ENCODE measurements around the gene TBL1XR1.
A peak's percentile ranks its signal among the peaks of the same experiment; 100 is the strongest.

The TBL1XR1 gene

GRCh38 chr3:177197041-177197726, at the start of gene TBL1XR1:
Gene TBL1XR1, minus strand, starts transcription at chr3:177197482. Its CDS starts 132,505 bp downstream, at chr3:177064977.
- peak; percentile 91 to 92 for DNase-seq

GRCh38 chr3:177245250-177245649, 48.0 kb upstream of the TBL1XR1 start:
- DNase-seq, result no peak

- no peak for DNase-seq
These were observed 47.3 kb upstream of the TBL1XR1 start for GRCh38 chr3:177244606-177245005.

DNA sequence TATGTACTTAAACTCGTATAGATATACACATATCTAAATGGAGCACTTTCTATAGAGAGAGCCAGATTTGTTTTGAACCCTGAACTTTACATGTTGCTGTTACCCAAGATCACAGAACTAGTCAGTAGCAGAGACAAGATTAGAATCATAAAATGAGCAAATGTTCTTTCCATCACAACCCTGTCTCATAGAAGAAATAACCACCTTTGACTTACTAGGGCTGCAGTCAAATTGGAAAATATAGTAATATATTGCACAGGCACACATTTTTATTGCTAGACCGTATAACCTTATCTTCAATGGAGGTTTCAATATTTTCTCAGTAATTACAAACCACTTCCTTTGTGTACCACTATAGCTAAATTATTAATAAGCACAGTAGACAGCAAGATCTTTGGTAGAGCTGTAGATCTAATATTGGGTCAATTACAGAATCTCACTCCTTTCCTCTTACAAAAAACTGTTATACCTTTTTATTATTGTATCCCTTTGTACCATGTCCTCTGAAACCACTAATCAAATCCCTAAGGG, 41.5 kb upstream of the TBL1XR1 start:
- DNase-seq, result no peak

GRCh38 chr3:177237206-177237605, 39.9 kb upstream of the TBL1XR1 start:
- no peak for DNase-seq

DNA sequence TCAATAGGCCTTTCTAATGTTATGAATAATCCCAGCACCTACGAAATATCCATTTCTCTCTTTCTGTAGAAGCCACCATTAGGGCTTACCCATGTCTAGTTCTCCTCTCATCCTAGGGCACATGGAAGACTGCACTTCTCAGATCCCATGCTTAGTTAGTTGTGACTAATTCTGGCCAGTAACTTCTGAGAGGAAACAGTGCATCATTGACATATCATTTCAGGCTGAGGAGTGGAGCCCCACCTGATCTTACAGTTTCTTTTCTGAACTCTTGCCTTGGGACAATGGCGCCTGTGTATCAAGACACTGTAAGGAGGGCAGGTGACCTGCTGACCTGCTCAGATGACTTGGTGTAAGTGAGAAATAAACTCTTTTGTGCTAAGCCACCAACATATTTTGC, 39.4 kb upstream of the TBL1XR1 start:
- DNase-seq, result no peak

DNA sequence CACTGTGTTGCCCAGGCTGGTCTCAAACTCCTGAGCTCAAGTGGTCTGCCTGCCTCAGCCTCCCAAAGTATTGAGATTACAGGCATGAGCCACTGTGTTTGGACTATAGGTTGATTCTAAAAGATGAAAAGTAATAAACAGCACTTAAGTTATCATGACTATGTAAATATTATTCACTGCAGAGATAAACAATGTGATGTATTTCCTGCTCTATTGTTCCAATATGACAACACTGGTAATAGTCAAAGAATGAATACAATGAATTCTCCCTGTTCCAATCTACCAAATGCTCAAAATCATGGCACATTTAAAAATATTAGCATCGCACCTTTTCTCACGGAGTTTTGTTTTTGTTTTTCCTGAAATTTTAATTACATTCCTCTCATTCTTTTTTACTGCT, 36.8 kb upstream of the TBL1XR1 start:
- DNase-seq, result no peak

DNA sequence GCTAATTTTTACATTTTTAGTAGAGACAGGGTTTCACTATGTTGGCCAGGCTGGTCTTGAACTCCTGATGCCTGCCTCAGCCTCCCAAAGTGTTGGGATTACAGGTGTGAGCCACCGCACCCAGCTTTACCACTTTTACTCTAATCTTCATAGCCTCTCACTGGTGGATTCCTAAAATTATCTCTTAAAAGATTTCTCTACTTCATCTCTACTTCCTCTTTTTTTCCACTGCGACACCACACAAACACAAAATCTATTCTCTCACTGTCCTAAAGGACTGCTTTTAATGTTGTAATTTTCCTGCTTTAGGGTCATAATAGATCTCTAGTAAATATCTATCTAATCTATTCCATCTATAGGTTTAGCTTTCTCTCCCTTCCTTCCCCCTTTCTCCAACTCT, 34.0 kb upstream of the TBL1XR1 start:
- DNase-seq, result no peak

GRCh38 chr3:177230641-177231040, 33.4 kb upstream of the TBL1XR1 start:
- no peak for DNase-seq

- DNase-seq, result no peak
These were observed 32.5 kb upstream of the TBL1XR1 start for GRCh38 chr3:177229791-177230190.

GRCh38 chr3:177228601-177229190, 31.4 kb upstream of the TBL1XR1 start:
- no peak for DNase-seq

DNA sequence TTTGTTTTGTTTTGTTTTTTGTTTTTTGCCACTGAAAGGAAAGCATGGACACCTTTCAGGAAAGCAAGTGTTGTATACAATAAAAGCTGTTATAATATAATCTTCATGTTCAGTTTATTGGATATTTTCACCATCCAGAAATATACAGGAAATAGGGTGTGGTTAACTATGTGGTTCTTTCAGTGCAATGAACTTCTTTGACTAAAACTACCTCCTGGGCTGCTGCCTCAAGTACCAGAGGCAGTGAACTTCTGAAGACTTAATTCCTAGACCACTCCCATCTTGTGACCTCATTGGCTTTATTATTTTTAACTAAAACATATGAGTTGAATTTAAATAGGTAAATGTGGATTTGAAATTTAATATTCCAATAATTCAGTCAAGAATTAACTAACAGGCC, 27.1 kb upstream of the TBL1XR1 start:
- peak in 1 of 2 donors; percentile 7 for DNase-seq

- no peak for DNase-seq
These were observed 24.5 kb upstream of the TBL1XR1 start for GRCh38 chr3:177221744-177222143.

- no peak for DNase-seq
These were observed 23.1 kb upstream of the TBL1XR1 start for GRCh38 chr3:177220136-177220974.

DNA sequence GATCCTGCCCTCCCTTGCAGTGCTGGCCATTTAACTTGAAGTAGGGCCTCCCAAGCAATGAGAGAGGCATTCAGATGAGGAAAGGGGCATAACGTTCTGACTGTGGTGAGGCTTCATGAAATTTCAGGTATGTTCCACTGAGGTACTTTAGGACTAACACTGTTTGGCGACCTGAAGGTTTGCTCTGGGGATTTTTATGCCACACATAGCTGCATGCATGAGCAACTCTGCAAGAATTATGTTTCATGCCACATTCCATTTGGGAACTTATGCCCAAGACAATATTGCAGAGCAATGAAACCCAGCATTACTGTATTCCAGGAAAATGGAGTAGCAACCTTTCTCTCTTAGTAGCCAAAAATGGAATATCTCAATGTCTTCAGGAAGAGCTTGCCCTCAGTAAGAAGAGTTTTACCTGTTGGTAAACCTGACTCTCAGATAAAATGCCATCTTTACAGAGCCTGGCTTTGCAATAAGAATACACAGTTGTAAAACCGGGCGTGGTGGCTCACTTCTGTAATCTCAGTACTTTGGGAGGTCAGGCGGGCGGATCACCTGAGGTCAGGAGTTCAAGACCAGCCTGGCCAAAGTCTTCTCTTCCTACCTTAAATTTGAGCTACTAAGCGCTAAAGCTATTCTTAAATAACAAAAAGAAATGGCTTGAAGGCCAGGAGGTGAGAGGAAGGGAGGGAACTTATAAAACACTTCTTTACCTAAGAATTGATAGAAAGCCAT, 16.7 kb upstream of the TBL1XR1 start:
- no peak for DNase-seq

GRCh38 chr3:177212756-177213155, 15.5 kb upstream of the TBL1XR1 start:
- no peak for DNase-seq

- DNase-seq, result no peak
These were observed 15.0 kb upstream of the TBL1XR1 start for GRCh38 chr3:177212278-177212610.

DNA sequence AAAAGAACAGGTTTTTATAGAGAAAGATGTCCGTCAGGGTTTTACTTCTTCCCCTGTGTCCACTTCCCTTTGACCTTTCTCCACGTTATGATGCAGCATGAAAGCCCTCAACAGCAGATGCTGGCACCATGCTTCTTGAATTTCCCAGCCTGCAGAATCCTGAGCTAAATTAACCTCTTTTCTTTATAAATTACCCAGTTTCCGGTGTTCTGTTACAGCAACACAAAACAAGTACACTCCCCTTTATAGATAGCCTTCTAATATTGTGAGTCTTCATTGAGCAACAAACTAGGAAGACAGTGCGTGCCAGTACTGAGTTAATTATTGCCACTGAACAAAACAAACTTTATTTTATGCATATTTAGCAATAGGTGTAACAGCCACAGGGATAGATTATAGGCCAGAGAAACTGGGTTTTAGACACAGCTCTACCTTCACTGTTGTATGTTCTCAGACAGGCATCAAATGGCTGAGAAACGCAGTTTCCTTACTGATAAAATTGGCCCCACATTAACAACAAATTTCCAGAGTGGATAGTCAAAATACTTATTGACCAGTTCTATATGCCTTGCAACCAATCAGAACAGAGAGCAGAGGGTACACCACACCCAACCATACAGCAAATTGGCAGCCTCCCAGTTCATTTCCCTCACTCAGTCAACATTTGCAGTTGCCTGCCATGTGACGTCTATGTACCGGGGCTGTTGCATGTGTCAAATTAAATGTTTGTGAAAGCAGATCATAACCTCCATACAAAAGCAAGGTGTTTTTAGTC, 14.4 kb upstream of the TBL1XR1 start:
- DNase-seq, result no peak

GRCh38 chr3:177210744-177211502, 13.6 kb upstream of the TBL1XR1 start:
- no peak for DNase-seq

GRCh38 chr3:177209509-177209908, 12.2 kb upstream of the TBL1XR1 start:
- DNase-seq, result no peak

GRCh38 chr3:177208781-177209180, 11.5 kb upstream of the TBL1XR1 start:
- no peak for DNase-seq

Data from CD4-positive, alpha-beta T cell treated with Interleukin-1 beta for 1 hour (primary cell).